Measurements from ENCODE around the gene MMRN2.
"Not testable (repeated sequence)": the region's sequence is repeated elsewhere in the genome, so short reads cannot be mapped to it uniquely, and the experiment has no call there.

Gene MMRN2

DNA sequence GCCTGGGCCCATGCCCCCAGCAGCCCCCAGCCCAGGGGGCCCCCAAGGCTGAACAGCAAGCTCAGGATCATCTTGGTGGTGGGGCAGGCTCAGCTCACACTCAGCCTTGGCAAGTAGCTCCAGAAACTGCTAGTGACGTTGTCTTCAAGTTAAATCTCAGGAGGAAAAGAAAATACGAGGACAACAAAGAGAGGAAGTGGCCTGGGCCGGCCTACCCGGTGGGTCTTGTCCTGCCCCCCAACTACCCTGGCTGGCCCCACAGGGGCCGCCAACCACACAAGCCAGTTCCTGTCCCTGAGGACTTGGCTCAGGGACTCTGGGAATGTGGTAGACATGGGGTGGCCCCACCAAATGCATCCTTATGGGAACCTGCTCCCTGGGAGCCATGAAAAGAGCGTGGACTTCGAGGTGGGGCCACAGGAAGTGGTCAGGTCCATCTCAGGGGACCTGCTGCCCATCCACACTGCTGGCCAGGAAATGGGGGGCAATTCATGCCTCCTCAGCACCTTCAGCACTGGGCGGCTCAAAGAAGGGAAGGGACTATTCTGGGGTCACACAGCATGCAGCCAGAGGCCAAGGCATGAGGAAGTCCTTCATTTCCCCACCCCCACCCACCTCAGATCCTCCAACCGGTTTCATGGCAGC is at the start of gene MMRN2:
Gene MMRN2, minus strand, starts transcription at position 145 of the 645 bp plus-strand sequence. Its CDS starts 74 bp downstream, at position 71.
- no peak for DNase-seq (ENCODE audit: low spot score)

GRCh38 chr10:87007124-87007523 is 49.7 kb upstream of the MMRN2 start:
- DNase-seq (ENCODE audit: low spot score): not testable (repeated sequence)

DNA sequence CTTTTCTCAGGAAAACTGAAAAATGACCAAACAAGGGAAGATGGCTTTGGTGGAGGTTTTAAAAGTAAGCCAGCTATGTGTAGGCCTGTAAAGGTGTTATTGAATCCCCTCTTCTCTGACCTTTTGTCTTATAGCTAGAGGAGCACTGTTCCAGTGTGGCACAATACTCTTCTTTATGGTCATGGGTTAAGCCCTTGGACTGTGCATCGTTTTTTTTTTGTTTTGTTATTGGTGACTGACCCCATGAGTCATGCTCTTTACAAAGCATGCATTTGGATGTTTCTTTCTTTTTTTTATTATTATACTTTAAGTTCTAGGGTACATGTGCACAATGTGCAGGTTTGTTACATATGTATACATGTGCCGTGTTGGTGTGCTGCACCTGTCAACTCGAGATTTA is 43.1 kb upstream of the MMRN2 start:
- no peak for DNase-seq (ENCODE audit: low spot score)

DNA sequence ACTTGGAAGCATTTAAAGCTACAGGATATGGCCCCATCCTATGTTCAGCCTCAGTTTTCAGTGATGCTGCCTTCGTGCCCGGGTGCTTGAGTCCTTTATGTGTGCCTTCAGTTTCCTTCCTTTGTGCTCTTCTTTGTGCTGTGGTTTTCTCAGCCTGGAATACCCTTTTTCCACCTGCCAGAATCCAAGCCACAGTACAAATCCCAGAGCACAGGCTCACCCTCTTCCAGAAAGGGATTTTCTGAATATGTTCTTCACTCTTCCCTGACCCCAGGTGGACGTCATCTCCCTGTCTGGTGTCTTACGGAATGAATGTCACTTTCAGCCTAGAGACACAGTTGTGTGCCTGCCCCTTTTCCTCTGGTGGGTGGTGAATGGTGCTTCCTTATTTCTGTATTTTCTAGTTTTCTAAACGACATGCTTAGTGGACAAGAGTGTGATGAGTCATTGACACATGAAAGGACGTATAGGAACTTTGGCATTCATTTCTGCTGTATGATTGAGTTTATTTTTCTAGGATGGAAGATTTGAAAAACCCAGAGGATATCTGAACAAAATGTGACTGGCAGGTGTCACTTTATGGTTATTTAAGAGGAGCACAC is 42.5 kb upstream of the MMRN2 start:
- not testable (repeated sequence) for DNase-seq (ENCODE audit: low spot score)

GRCh38 chr10:86992929-86993328 is 35.5 kb upstream of the MMRN2 start:
- DNase-seq (ENCODE audit: low spot score): no peak

GRCh38 chr10:86992456-86992855 is 35.0 kb upstream of the MMRN2 start:
- DNase-seq (ENCODE audit: low spot score): no peak

- not testable (repeated sequence) for DNase-seq (ENCODE audit: low spot score)
These were observed 33.9 kb upstream of the MMRN2 start for GRCh38 chr10:86991362-86991761.

GRCh38 chr10:86988520-86988919 is 31.1 kb upstream of the MMRN2 start:
- no peak for DNase-seq (ENCODE audit: low spot score)

DNA sequence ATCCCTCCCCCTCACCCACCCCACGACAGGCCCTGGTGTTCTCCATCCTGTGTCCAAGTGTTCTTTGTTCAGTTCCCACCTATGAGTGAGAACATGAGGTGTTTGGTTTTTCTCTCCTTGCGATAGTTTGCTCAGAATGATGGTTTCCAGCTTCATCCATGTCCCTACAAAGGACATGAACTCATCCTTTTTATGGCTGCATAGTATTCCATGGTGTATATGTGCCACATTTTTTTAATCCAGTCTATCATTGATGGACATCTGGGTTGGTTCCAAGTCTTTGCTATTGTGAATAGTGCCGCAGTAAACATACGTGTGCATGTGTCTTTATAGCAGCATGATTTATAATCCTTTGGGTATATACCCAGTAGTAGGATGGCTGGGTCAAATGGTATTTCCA is 27.1 kb upstream of the MMRN2 start:
- not testable (repeated sequence) for DNase-seq (ENCODE audit: low spot score)

DNA sequence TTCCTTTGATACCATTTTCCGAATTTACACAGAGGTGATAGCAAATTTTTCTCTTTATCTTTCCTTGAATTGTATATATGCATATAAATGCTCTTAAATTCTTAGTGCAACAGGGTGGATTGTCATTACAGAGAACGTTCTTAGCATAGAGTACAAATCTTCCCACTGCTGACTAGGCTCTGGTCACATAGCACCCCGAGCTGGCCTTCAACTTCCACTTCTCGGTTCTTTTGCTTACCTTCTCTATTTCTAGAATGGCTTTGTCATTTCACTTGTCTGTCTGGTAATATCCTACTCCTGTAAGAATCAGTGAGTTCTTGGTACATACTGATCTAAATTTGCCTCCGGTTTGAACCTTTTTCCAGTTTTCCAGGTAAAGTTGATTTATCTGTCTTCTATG is 24.3 kb upstream of the MMRN2 start:
- DNase-seq (ENCODE audit: low spot score): no peak

- DNase-seq (ENCODE audit: low spot score): not testable (repeated sequence)
These were observed 23.6 kb upstream of the MMRN2 start for GRCh38 chr10:86981020-86981419.

GRCh38 chr10:86979977-86980448 is 22.6 kb upstream of the MMRN2 start:
- no peak for DNase-seq (ENCODE audit: low spot score)

GRCh38 chr10:86979296-86979818 is 21.9 kb upstream of the MMRN2 start:
- no peak for DNase-seq (ENCODE audit: low spot score)

DNA sequence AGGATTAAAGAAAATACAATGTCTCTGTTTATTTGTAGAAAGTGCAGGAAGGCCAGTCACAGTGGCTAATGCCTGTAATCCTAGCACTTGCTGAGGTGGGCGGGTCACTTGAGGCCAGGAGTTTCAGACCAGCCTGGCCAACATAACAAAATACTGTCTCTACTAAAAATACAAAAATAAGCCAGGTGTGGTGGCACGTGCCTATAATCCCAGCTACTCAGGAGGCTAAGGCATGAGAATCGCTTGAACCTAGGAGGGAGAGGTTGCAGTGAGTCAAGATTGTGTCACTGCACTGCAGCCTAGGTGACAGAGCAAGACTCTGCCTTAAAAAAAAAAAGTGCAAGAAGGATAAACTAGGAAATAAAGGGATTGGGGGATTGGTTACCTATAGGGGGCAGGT is 21.0 kb upstream of the MMRN2 start:
- DNase-seq (ENCODE audit: low spot score): not testable (repeated sequence)

DNA sequence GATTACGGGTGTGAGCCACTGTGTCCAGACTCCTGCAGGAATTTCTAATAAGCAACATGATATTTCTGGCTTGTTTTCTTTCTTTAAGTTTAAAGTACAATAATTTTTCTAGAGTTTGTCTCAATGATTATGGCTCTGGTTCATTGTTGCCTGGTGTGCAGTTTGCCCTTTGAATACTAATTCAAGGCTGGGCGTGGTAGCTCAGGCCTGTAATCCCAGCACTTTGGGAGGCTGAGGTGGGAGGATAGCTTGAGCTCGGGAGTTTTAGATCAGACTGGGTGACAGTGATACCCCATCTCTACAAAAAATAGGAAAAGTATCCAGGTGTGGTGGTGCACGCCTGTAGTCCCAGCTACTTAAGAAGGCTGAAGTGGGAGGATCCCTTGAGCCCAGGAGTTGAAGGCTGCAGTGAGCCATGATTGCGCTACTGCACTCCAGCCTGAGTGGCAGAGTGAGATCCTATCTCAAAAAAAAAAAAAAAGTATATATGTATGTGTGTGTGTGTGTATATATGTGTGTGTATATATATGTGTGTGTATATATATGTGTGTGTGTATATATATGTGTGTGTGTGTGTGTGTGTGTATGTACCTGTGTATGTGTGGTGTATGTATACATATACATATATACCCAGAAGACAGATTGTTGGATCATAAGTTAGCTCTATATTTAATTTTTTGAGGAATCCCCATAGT is 19.1 kb upstream of the MMRN2 start:
- DNase-seq (ENCODE audit: low spot score): no peak

DNA sequence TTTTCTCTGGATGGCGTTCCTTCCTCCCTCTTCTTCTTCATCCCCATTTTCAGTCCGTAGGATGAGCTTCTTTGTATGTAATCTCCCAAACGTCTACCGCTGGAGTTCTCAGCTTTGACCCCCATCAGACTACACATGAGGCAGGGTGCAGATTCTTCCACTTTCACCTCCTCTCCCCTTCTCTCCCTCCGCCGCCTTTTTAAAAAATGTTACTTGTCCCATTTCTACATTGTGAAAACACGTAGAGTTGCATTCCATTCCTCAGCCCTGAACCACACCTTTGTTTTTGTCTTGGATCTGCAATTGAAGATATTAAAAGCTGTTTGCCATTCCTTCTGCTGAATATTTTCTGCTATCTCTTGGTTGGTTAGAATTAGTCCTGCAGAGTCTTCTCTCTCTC is 17.1 kb upstream of the MMRN2 start:
- no peak for DNase-seq (ENCODE audit: low spot score)

GRCh38 chr10:86972613-86973380 is 15.4 kb upstream of the MMRN2 start:
- DNase-seq (ENCODE audit: low spot score): no peak

DNA sequence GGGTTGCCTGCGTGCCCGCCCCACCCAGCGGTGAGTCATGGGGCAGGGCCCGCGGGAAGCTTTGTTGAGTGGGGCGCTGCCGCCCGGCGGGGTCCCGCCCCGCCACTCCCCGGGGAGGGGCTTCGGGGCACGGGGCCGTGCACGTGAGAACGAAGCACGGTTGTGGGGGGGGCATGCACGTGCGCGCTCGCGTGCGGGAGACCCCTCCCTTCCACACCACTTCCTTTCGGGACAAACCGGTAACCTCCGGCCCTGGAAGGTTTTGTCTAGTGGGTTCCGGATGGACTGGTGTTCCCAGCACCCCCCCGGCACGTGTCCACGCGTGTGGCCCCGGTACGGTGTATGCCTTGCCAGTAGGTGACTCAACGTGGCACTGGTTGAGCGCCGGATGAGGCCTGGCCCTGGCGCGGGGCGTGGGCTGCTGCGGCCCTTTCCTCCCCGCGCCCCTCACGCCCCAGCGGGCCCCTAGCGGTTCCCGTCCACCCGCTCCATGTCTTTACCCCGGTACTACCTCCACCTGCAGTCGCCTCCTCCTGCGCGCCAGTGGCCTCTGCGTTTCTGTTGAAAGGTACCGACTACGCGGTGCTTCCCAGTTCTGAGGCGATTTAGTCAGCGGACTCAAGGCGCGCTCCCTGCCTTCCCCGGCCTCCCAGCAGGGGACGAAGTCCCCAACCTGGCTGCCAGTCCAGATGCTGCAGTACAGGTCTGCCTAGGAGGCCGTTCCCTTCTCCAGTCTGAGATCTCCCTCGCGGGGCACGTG is 14.0 kb upstream of the MMRN2 start:
- peak; percentile 30 for DNase-seq (ENCODE audit: low spot score)

GRCh38 chr10:86970982-86971231 is 13.5 kb upstream of the MMRN2 start:
- no peak for DNase-seq (ENCODE audit: low spot score)

GRCh38 chr10:86970162-86970981 is 13.0 kb upstream of the MMRN2 start:
- DNase-seq (ENCODE audit: low spot score): no peak
